GM10248 (cell line): ENCODE data around the gene B3GNT4.

ENCODE experiments used
- CTCF ChIA-PET: fragments of 300-600 bp; sonication (Branson Sonifier 250); formaldehyde crosslinking; extraction: SDS; loops from one replicate; lab custom pipeline; 2021; ENCODE audit warnings: antibody characterized with exemption; lab: Yijun Ruan, JAX
- POLR2A ChIA-PET: fragments of 350-650 bp; sonication (Branson Sonifier 250); formaldehyde crosslinking; extraction: SDS; loops from one replicate; lab custom pipeline; 2020; ENCODE audit warnings: antibody characterized with exemption; lab: Yijun Ruan, JAX
- DNase-seq: peaks from one replicate; pipeline ENCODE4 v3.0.0; 2012; ENCODE audit errors: extremely low spot score
- CTCF ChIP-seq: IDR thresholded peaks from 2 replicates; pipeline ENCODE4 v1.5.1; 2012; ENCODE audit warnings: mild to moderate bottlenecking, low read depth; ENCODE audit errors: extremely low read depth, missing control alignments, control extremely low read depth

Gene B3GNT4

GRCh38 chr12:122203301-122204166 is at the start of gene B3GNT4:
Gene B3GNT4, plus strand, starts transcription at chr12:122203709. Its CDS starts 910 bp downstream, at chr12:122204619.
- POLR2A ChIA-PET, result interaction anchor here (0.6 kb wide), 2 partner anchors 38 to 525 kb away, joined by 3 to 4 read pairs; no protein-coding TSS in a partner anchor
- CTCF ChIA-PET, result interaction anchor here (0.9 to 4.1 kb wide), 3 partner anchors 12 to 73 kb away, joined by 3 to 20 read pairs (median 4); no protein-coding TSS in a partner anchor
- TF ChIP-seq CTCF, result no peak
- peak; percentile 73 for DNase-seq

- ChIA-PET CTCF (interaction anchor here (1.2 kb wide), 1 partner anchor 17 kb away, joined by 4 read pairs; no protein-coding TSS in a partner anchor), POLR2A (interaction anchor here (0.5 to 0.6 kb wide), 2 partner anchors 243 to 1176 kb away, joined by 3 read pairs; no protein-coding TSS in a partner anchor)
- no peak for TF ChIP-seq CTCF
- no peak for DNase-seq
These were observed 47.8 kb upstream of the B3GNT4 start for GRCh38 chr12:122155705-122156104.

GRCh38 chr12:122158700-122159285 is 44.7 kb upstream of the B3GNT4 start:
- POLR2A ChIA-PET, result interaction anchor here (0.7 kb wide), 1 partner anchor 62 kb away, joined by 3 read pairs; no protein-coding TSS in a partner anchor
- no peak for TF ChIP-seq CTCF
- CTCF ChIA-PET, result interaction anchor here (0.9 to 1.6 kb wide), 8 partner anchors 8 to 364 kb away, joined by 3 to 7 read pairs (median 3); partner anchors contain the start of gene LRRC43
- no peak for DNase-seq

GRCh38 chr12:122159882-122160281 is 43.6 kb upstream of the B3GNT4 start:
- no peak for DNase-seq
- ChIA-PET POLR2A (interaction anchor here (0.6 kb wide), 1 partner anchor 252 kb away, joined by 10 read pairs; no protein-coding TSS in a partner anchor), CTCF (interaction anchor here (0.7 to 1.6 kb wide), 5 partner anchors 11 to 30 kb away, joined by 3 to 7 read pairs (median 3); no protein-coding TSS in a partner anchor)
- TF ChIP-seq CTCF, result peak; percentile 16

GRCh38 chr12:122160761-122161160 is 42.7 kb upstream of the B3GNT4 start:
- no peak for DNase-seq
- CTCF ChIA-PET, result no interaction called here
- no peak for TF ChIP-seq CTCF
- POLR2A ChIA-PET, result no interaction called here

- no peak for TF ChIP-seq CTCF
- POLR2A ChIA-PET, result no interaction called here
These were observed 41.8 kb upstream of the B3GNT4 start for GRCh38 chr12:122161682-122162081.

More at GRCh38 chr12:122161682-122162081, 41.8 kb upstream of the B3GNT4 start:
- no peak for DNase-seq
- CTCF ChIA-PET, result no interaction called here
